NCI-H1694 treated with DMSO at 0.1 percent for 48 hours (cell line): ENCODE results near the gene EDN1.
"Not testable (repeated sequence)": the region's sequence is repeated elsewhere in the genome, so short reads cannot be mapped to it uniquely, and the experiment has no call there.

ENCODE experiments used
- DNase-seq: peaks from one replicate; lab custom pipeline; 2025; lab: John Stamatoyannopoulos, UW

Gene EDN1

DNA sequence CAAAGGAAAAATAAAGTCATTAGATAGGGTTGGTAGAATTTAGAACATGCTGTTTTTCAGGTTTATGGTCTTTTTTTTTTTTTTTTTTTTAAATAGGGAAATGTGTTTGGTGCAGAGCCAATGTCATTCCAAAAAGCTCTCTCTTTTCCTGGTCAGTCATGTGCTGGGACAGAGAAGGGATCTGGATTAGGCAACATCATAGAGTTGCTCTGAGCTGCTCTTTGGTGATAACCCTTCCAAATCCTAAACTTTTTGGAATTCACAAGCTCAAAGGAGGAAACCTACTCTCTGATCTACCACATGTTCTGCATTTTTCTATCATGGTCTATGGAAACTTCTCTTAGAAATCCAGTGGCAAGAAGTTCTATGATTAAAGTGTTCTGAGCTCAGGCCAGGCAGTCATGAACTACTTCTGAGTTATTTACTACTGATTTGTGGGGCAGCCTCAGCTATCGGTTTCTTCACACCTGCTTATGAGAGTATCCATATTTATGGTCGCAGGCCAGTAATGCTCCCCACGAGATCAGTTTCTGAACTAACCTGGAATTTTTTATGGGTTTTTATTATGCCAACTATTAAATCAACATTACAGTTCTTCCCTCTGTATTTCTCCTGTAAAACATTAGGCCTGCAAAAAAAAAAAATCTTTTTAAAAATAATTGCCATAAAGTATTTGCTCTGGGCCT lies 4.8 kb downstream of the EDN1 start:
- DNase-seq, result no peak

DNA sequence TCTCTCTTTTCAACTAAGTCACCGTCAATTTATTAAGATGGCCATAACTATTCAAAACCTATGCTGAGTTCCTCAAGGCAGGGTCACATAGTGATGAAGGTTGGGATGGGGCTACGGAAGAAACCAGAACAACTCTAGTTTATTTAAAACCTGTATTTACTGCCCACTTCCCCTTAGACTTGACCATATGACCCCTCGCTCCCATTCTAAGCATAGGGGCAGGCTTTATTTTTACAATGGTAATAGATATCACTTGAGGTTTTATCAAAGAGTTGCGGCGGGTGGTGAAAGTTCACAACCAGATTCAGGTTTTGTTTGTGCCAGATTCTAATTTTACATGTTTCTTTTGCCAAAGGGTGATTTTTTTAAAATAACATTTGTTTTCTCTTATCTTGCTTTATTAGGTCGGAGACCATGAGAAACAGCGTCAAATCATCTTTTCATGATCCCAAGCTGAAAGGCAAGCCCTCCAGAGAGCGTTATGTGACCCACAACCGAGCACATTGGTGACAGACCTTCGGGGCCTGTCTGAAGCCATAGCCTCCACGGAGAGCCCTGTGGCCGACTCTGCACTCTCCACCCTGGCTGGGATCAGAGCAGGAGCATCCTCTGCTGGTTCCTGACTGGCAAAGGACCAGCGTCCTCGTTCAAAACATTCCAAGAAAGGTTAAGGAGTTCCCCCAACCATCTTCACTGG lies 5.5 kb downstream of the EDN1 start:
- no peak for DNase-seq

DNA sequence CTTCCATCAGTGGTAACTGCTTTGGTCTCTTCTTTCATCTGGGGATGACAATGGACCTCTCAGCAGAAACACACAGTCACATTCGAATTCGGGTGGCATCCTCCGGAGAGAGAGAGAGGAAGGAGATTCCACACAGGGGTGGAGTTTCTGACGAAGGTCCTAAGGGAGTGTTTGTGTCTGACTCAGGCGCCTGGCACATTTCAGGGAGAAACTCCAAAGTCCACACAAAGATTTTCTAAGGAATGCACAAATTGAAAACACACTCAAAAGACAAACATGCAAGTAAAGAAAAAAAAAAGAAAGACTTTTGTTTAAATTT lies 6.1 kb downstream of the EDN1 start:
- DNase-seq, result no peak

DNA sequence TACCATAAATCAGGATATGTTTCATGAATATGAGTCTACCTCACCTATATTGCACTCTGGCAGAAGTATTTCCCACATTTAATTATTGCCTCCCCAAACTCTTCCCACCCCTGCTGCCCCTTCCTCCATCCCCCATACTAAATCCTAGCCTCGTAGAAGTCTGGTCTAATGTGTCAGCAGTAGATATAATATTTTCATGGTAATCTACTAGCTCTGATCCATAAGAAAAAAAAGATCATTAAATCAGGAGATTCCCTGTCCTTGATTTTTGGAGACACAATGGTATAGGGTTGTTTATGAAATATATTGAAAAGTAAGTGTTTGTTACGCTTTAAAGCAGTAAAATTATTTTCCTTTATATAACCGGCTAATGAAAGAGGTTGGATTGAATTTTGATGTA lies 6.4 kb downstream of the EDN1 start:
- no peak for DNase-seq

DNA sequence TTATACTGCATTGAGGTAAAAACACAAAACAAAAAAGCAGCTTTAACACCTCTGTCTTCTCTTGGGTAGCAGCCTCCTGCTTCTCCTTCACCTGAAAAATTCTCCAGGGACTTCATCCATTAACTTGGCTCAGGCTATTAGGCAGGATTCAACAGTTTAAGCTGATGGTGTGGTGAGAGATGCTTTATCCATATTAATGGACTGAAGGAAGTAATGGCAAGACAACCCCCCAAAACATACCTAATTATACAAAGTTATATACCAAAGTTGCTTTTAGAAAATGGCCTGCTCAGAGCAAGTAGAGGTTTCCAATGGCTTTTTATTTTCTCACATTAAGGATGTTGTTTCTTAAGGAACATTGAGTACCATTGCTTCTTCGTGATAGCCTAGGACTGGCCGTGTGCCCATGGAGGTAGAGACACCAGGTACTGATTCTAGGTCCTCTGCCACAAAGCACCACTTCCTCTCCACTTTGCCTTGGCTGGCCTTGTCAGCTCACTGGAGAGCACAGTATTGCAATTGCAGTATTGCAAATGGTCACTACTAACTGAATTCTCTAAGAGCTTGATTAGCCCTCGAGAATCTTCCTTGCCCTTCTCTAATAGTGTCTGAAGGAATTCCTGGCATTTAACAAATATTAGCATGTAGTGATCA lies 7.3 kb downstream of the EDN1 start:
- DNase-seq, result no peak

DNA sequence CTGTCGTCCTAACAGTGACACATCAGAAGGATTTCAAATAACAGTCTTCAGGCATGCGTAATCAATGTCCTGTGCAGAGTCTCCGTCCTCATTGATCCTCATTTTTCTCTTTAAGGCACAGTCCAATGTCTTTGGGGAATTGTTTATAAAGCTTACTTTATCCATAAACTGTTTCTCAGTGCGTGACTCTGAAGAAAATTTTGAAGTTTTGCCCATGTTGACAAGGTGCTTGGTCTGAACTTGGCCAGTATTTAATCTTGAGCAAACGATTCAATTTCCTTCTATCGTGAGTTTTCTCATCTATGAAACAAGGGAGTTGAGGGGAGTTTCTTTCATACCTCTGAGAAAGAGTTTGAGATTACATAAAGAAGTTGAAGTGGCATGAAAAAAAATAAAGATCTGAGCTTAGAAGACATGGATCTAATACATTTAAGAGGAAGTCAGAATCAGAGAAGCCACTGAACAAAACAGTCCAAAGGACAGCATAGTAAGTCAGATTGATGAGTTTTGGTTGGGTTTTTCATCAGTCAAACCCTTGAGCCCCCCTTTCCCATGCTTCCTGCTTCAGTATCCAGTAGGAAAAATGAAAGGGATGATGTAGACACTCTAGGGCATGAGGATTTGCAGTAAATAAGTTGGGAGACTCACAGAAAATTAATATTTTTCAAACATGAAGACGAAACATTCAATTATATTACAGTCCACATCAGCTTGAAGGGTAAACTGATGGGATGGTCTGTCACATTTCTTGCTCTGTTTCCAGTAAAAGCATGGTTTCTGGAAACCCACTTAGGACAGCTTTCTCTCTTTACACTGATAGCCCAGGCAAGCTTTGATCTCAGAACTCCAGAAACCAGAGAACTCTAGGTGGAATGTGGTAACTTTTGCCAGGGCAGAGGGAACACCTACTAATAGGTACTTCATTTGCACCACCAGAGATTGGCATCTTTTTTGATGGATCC lies 8.1 kb downstream of the EDN1 start:
- no peak for DNase-seq

DNA sequence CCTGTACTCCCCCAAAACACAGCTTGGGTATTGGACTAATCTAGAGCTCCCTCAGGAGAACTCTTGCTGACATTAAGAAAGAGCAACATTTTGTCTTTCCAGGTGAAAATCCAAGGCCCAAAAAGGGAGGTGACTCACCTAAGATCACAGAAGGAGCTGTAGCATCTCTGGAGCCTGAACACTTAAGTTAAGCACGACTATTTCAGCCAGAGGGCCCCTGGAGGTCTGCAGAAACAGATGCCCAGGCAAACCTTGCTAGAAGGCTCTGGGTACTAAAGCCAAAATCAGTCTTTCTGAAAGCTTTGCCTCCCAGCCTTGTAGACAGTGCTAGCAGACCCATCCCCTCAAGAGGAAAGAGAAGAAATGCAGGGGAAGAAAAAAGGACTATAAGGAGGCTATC lies 8.8 kb downstream of the EDN1 start:
- DNase-seq, result no peak

DNA sequence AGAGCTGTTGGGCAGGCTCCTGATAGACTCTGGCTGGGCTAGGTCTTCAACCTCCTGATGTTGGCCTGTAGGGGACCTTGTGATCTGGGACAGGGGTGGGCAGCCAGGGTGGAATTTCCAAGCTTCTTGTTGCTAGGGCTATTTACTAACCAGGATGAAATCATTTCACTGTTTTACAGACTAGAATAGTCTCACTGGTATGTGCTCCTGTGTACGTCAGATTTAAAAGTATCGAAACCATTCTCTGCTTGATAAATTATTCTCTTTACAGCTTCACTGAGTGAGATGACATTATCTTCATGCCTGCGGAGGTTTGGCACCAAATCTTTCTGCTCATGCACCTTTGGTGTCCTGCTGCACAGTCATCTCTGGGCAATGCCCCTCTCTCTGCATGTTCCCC lies 10.9 kb downstream of the EDN1 start:
- no peak for DNase-seq

DNA sequence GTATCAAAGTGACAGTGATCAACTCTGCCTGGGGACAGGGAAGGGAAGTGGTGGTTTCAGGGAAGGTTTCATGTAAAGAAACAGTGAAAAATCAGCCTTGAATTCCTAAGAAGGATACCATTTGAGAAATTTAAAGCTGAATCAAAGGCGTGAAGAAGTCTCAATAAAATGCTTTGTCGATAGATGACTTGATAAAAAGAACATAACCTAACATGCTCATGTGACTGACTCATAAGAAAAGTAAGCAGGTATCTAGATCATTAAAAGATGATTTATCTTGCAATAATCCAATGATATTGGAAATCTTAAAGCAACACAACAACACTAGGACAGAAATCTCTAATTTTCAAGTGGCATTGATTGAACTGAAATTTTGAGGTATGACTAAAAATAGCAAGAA lies 14.3 kb downstream of the EDN1 start:
- no peak for DNase-seq

DNA sequence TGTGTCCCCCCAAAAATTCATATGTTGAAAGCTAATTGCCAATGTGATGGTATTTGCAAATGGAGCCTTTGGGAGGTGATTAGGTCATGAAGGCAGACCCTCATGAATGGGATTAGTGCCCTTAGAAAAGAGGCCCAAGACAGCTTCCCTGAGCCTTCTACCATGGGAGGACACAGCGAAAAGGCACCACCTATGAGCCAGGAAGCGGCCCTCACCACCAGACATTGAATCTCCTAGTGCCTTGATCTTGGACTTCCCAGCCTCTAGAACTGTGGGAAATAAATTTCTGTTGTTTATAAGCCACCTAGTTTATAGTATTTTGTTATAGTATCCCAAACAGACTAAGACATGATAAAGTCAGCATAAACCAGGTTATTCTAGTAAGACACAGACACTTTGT lies 18.9 kb downstream of the EDN1 start:
- DNase-seq, result no peak

DNA sequence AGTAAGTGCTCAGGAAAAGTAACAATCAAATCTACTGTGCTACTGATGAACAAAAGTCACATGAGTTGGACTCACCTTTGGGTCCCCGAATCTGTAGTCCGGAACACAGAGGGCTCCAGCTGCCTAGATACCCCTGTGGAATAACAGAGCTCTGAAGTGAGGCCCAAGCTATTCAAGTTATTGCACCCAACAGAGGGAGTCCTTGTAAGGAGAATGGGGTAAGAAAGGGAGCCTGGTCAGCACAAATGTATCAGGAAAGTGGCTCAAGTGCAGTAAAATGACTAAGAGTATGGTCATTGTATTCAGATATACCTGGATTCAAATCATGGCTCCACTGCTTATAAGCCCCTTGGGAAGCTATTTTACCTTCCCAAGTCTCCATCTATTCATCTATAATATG lies 20.9 kb downstream of the EDN1 start:
- DNase-seq, result no peak

DNA sequence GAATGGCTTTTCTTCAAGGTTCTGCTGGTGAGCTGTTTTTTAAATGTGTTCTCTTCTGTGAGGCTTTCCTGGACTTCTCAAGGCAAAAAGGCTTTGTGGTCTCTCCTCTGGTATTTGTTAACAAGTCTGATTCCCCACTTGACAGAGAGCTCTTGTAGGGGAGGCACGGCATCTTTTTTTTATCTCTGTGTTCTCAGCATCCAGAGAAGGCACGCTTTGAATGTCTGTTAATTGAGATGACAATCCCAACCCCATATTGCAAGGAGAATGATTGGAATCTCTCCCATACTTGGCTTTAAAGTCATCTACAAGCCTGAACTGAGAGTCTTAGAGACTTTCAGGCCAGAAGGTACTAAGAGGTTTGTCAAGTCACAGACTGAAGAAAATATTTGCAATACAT lies 22.6 kb downstream of the EDN1 start:
- no peak for DNase-seq

DNA sequence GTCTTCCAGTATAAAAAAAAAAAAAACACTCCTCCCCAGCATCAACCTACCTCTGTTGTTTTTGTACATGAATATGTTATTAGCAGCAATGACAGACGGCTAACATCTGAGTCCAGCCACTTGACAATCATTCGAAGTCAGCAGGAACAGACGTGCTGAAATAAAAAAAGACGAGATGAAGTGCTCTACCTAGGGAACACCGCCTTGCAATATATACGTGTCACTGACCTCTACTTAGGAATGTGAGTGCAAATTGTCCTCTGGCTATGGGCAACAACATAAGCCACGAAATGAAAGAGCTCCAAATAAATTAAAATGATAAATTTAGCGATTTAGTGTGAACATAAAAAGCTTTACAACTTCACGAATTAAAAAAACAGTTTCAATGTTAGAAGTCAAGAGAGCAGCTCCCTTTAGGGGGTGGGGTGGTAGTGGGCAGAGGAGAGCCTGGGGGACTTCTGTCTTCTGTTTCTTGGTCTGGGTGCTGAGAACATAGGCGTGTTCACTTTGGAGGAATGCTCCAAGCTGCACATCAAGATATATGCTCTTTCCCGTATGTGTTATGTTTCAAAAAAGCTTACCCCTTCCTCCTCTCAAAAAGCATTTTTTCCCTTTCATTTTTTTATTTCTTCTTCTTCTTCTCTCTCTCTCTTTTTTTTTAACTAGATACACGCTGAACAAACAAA lies 23.3 kb downstream of the EDN1 start:
- DNase-seq, result no peak

DNA sequence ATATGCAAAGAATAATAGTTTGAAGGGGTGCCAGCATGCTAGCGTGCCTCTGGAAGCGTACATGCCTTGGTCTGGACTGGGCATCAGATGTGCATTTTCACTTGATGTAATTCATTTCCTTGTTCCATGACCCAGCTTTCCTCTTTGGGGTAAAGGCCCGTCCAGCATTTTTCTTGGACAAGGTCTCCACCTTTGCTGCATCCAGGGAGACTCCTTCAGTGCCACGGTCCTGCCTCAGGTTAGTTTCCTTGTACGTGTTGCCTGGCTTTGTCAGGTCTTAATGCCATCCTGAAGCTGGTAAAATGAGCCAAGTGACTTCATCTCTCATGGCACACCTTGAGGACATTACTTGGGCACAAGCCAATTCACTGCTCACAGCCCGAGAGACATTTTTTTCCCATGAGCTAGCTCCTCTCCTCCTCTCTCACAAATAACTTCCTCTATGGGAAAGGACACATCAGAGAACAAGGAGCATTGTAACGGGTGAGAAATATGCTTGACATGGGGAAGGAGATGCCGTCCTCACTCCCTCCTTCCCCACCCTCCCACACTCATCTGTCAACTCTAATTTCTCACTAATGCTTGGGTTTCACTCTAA lies 23.9 kb downstream of the EDN1 start:
- no peak for DNase-seq

DNA sequence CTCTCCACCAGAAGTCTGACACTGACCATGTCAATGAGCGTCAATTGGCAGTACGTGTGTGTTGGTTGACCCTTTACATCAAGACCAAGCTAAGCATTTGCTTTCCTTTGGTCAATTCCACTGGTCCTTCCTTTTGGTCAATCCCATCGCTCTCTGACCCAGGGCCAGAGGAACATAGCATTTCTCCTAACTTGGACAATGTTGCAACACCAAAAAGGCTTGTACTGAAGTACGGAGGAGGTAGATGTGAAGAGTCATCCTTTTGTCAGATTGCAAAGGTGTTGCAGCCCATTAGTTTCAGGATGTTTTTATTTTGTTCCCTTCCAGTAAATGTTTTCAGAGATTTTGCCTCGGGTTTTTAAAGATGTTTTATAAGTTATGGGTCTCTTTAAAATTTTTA lies 24.6 kb downstream of the EDN1 start:
- no peak for DNase-seq

DNA sequence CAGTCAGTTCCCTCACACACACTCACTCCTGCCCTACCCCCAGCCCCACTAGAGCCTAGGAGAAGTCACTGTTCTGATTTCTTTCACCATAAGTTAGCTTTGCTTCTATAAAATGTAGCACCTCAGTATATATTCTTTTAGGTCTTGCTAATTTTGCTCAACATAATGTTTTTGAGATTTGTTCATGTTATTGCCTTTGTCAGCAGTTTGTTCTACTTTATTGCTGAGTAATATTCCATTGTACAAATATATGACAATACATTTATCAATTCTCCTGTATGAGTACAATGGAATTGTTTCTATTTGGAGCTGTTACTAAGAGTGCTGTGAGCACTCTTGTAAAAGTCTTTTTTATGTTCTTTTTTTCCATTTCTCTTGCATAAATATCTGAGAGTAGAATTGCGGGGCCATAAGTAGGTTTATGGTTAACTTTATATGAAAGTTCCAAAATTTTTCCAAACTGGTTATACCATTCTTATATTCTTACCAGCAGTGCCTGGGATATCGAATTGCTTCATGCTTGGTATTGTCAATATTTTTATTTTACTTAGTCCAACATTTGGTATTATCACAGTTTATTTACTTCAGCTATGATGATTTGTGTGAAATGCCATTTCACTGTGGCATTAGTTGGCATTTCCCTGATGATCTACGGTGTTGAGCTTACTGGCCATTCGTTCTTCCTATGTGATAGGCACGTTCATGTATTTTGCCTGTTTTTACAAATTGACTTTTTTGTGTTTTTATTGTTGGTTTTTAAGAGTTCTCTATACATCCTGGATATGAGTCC lies 25.3 kb downstream of the EDN1 start:
- no peak for DNase-seq

DNA sequence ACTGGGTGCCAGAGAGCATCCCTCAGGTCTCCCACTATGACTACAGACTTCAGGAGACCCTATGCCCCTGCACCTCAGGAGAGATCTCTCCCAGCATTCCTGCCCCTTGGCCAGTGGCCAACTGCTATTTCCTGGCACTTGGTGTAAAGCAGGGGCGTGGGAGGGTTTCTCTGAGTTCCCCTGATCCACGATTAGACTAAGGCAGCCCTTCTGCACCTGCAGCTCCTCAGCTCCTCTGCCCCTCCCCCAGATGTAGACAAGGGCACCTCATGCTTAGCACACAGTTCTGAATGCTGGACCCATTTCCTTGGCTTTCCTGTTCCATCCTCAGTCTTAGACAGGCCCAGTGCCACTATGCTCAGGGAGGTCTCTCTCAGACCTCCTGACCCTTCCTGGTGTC lies 28.6 kb downstream of the EDN1 start:
- no peak for DNase-seq

DNA sequence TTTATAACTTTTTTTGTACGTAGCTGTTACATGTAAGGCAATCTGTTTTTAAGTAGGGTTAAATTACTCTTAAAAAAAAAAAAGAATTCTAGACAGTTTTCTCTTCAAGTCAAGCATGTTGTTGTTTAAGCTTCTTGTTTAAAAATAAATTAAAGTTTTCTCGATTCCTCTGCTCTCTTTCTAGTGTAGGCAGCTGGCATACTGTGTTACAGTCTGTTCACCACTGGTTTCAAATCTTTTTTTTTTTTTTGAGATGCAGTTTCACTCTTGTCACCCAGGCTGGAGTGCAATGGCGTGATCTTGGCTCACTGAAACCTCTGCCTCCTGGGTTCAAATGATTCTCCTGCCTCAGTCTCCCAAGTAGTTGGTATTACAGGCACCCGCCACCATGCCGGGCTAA lies 29.9 kb downstream of the EDN1 start:
- not testable (repeated sequence) for DNase-seq

DNA sequence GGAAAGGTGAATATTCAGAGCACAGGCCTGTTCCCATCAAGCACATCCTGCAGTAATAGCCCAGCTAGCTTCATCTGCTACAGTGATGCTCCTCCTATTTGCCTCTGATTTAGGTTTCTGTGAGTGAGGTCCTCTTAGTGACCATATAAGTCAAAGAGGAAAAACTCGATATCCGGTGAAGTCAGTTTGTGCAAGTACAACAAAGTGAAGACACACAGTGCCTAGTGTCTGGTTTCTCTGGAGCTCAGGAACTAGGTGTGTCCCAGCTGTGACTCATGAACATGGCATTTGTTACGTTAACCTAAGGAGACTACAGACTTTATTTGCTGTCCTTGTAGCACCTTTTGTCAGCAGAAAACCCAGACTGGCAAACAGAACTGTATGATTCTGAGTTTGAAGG lies 33.9 kb downstream of the EDN1 start:
- DNase-seq, result no peak

DNA sequence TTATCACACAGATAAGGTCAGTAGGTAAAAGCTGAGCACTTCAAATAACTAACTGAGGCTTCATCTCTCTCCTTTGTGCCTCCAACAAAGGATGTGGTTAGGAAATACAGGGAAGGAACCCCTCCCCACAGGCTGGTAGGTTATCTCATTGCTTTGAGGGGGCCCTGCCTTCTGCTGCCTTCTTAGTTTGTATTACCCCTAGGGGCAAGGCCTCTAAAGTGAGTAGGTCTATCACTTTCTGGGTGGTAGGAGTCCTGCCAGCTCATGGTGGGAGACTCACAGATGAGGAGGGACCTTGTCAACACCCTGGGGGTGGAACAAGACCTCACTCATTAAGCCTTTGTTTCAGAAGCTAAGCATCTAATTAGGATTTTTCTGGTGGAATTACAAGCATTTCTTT lies 34.6 kb downstream of the EDN1 start:
- no peak for DNase-seq

DNA sequence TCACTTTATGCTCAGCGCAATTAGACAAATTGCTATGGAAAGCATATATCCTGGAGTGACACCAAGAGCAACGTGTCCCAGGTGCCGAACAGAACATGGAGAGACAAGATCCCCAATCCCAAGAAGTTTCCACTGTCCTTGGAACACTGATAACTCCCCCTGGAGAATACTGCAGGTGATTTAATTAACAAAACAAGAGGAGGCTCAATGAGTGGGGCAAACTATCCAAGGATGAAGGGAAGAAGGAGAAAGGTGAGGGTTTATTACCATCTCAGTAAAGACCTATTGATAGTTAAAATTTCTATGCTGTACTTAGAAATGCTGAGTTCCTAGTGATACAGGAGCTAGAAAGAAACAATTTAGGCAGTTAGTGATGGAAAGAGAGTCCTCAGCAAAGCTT lies 35.7 kb downstream of the EDN1 start:
- no peak for DNase-seq
